Measurements from ENCODE around the gene FAM110A. TPM values are rescaled to one million over a fixed set of nuclear protein-coding genes. Genes with fewer than 3 reads are reported as not detected.

FAM110A gene
- total and polyA plus RNA-seq, 4 donors, result 8.6 to 17.9 (median 12.7) TPM

- ATAC-seq (ENCODE audit: insufficient read depth, low FRiP score) (no peak), DNase-seq (no peak)
Observed at GRCh38 chr20:871436-871835, 37.9 kb downstream of the FAM110A start.

GRCh38 chr20:871948-872347, 38.4 kb downstream of the FAM110A start:
- no peaks in the 10 kb centered on the region for H3K9me3 ChIP-seq (ENCODE audit: control insufficient read depth in 4 of 4, insufficient read depth in 3 of 4, low read length in 3 of 4)
- no peak overlapping the region for H3K27ac ChIP-seq (ENCODE audit: low read depth in 1 of 2, low read length in 1 of 2)
- no peak overlapping the region for H3K4me3 ChIP-seq
- no peak overlapping the region for H3K9ac ChIP-seq (ENCODE audit: insufficient read depth in 1 of 2, low read length in 2 of 2)
- no peaks in the 10 kb centered on the region for H3K4me1 ChIP-seq (ENCODE audit: control insufficient read depth in 5 of 5, insufficient read depth in 5 of 5, low read length in 5 of 5)
- H3K36me3 ChIP-seq (ENCODE audit: control insufficient read depth in 4 of 4, insufficient read depth in 4 of 4, low read length in 4 of 4), result no peaks in the 10 kb centered on the region
- ATAC-seq (ENCODE audit: insufficient read depth, low FRiP score) (no peak), DNase-seq (no peak)
- H3K27me3 ChIP-seq (ENCODE audit: control insufficient read depth in 3 of 3, insufficient read depth in 3 of 3, low read length in 2 of 3), result no peaks in the 10 kb centered on the region
- no peak for TF ChIP-seq CTCF (IDR thresholded peaks at IDR 0.05; ENCODE audit: control extremely low read depth, extremely low read depth)
- WGBS, 2 donors, result 64 to 76% methylated on average over 2 of the region's 2 CpGs

More at GRCh38 chr20:871436-871835, 37.9 kb downstream of the FAM110A start:
- Histone ChIP-seq H3K4me3 (no peak overlapping the region), H3K4me1 (ENCODE audit: control insufficient read depth in 5 of 5, insufficient read depth in 5 of 5, low read length in 5 of 5) (no peaks in the 10 kb centered on the region), H3K27ac (ENCODE audit: low read depth in 1 of 2, low read length in 1 of 2) (no peak overlapping the region), H3K27me3 (ENCODE audit: control insufficient read depth in 3 of 3, insufficient read depth in 3 of 3, low read length in 2 of 3) (peaks cover 0 to 3% (median 0%) of the 10 kb centered on the region in 3 donors), H3K36me3 (ENCODE audit: control insufficient read depth in 4 of 4, insufficient read depth in 4 of 4, low read length in 4 of 4) (no peaks in the 10 kb centered on the region), H3K9ac (ENCODE audit: insufficient read depth in 1 of 2, low read length in 2 of 2) (no peak overlapping the region), H3K9me3 (ENCODE audit: control insufficient read depth in 4 of 4, insufficient read depth in 3 of 4, low read length in 3 of 4) (no peaks in the 10 kb centered on the region)
- TF ChIP-seq CTCF (IDR thresholded peaks at IDR 0.05; ENCODE audit: control extremely low read depth, extremely low read depth), result no peak

GRCh38 chr20:872855-873520, 39.5 kb downstream of the FAM110A start:
- no peak for DNase-seq
- Histone ChIP-seq H3K9ac (ENCODE audit: insufficient read depth in 1 of 2, low read length in 2 of 2) (no peak overlapping the region), H3K4me1 (ENCODE audit: control insufficient read depth in 5 of 5, insufficient read depth in 5 of 5, low read length in 5 of 5) (no peaks in the 10 kb centered on the region), H3K4me3 (no peak overlapping the region), H3K36me3 (ENCODE audit: control insufficient read depth in 4 of 4, insufficient read depth in 4 of 4, low read length in 4 of 4) (no peaks in the 10 kb centered on the region), H3K27me3 (ENCODE audit: control insufficient read depth in 3 of 3, insufficient read depth in 3 of 3, low read length in 2 of 3) (no peaks in the 10 kb centered on the region), H3K9me3 (ENCODE audit: control insufficient read depth in 4 of 4, insufficient read depth in 3 of 4, low read length in 3 of 4) (no peaks in the 10 kb centered on the region), H3K27ac (ENCODE audit: low read depth in 1 of 2, low read length in 1 of 2) (no peak overlapping the region)
- no peak for TF ChIP-seq CTCF (IDR thresholded peaks at IDR 0.05; ENCODE audit: control extremely low read depth, extremely low read depth)
- 64 to 72% methylated on average over 20 of the region's 20 CpGs for WGBS, 2 donors
- ATAC-seq (ENCODE audit: insufficient read depth, low FRiP score), result no peak

Measured in lung (tissue), 12 donors.